Thoracic aorta (tissue), 2 donors: Measurements from ENCODE around the gene CDK3. TPM values are rescaled to one million over a fixed set of nuclear protein-coding genes. Genes with fewer than 3 reads are reported as not detected.

Experiments used
- ATAC-seq: fragments of 150-250 bp; one replicate; pipeline ENCODE4 v1.8.0; 2017; ENCODE audit warnings: low read depth; ENCODE audit not compliant: insufficient number of reproducible peaks, low FRiP score
- DNase-seq: peaks from one replicate; pipeline ENCODE4 v3.0.0-alpha.2; 2020; ENCODE audit warnings: low spot score
- H3K27ac ChIP-seq, 2 donors: fragments of 200-600 bp; sonication (generic); 1 replicate in 1 of 2; 2 replicates in 1 of 2; pipeline ENCODE4 v1.5.1; 2016; ENCODE audit warnings: mild to moderate bottlenecking in 2 of 2, moderate library complexity in 2 of 2
- H3K27me3 ChIP-seq: fragments of 200-600 bp; sonication (generic); replicated peaks from 2 replicates; pipeline ENCODE4 v1.6.0; 2016; ENCODE audit warnings: mild to moderate bottlenecking; ENCODE audit not compliant: insufficient read depth
- H3K36me3 ChIP-seq: fragments of 200-600 bp; sonication (generic); one replicate; pipeline ENCODE4 v1.5.1; 2016
- H3K4me1 ChIP-seq, 2 donors: fragments of 200-600 bp; sonication (generic); 1 replicate in 1 of 2; 2 replicates in 1 of 2; pipeline versions ENCODE4 v1.5.1 to v1.6.0; 2016; ENCODE audit warnings: low read depth in 2 of 2, mild to moderate bottlenecking in 1 of 2; ENCODE audit not compliant: control insufficient read depth in 1 of 2
- H3K4me3 ChIP-seq: fragments of 200-600 bp; sonication (generic); 2 replicates; pipeline ENCODE4 v1.5.1; 2016; ENCODE audit warnings: mild to moderate bottlenecking
- H3K9me3 ChIP-seq: fragments of 200-600 bp; sonication (generic); 2 replicates; pipeline ENCODE4 v1.5.1; 2016
- total RNA-seq, 2 donors: library from RNA; depleted of rRNA; stranded (reverse); fragments of >200 nt; gene quantifications; one replicate each; pipeline versions ENCODE4 v1.1.0 to v1.2.3, GENCODE V29; 2016
- TF ChIP-seq, protein P1 (sequence below): fragments of 200-600 bp; sonication (generic); IDR thresholded peaks from one replicate; pipeline ENCODE4 v1.5.1; 2019; ENCODE audit warnings: antibody characterized with exemption

CDK3 gene
- total RNA-seq, 2 donors from 2014 or later: 3.2 to 4.9 TPM

GRCh38 chr17:75994802-75995370 lies 5.8 kb upstream of the CDK3 start:
- DNase-seq: no peak
- H3K27me3 ChIP-seq: no peaks in the 10 kb centered on the region
- ATAC-seq: no peak

DNA sequence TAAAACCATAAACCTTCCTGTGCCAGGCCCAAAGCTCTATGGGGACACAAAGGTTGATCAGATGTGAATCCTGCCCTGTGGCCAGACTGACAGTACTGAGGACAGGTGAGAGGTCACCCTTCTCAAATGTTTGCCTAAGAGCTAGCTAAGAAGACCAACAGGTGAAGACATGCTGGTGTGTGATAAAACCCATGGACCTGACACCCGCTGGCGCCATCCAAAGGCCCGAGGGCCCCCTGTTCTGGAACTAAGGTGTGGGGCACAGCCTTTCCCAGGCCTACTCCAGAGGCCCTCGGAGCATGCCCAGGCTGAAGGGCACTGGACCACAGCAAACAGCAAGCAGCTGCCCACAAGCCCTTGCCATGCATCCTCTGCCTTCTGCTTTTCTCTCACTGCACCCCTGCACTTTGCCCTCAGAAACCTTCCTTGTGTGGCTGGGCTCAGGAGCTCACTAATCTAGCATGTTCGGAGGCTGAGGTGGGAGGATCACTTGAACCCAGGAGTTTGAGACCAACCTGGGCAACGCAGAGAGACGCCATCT lies 5.2 kb upstream of the CDK3 start:
- Histone ChIP-seq H3K36me3 (peaks cover 10% of the 10 kb centered on the region), H3K27ac (no peak overlapping the region), H3K4me3 (no peak overlapping the region), H3K9me3 (no peaks in the 10 kb centered on the region), H3K27me3 (no peaks in the 10 kb centered on the region), H3K4me1 (no peaks in the 10 kb centered on the region)
- ATAC-seq: no peak
- TF ChIP-seq, protein P1, sequence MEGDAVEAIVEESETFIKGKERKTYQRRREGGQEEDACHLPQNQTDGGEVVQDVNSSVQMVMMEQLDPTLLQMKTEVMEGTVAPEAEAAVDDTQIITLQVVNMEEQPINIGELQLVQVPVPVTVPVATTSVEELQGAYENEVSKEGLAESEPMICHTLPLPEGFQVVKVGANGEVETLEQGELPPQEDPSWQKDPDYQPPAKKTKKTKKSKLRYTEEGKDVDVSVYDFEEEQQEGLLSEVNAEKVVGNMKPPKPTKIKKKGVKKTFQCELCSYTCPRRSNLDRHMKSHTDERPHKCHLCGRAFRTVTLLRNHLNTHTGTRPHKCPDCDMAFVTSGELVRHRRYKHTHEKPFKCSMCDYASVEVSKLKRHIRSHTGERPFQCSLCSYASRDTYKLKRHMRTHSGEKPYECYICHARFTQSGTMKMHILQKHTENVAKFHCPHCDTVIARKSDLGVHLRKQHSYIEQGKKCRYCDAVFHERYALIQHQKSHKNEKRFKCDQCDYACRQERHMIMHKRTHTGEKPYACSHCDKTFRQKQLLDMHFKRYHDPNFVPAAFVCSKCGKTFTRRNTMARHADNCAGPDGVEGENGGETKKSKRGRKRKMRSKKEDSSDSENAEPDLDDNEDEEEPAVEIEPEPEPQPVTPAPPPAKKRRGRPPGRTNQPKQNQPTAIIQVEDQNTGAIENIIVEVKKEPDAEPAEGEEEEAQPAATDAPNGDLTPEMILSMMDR: no peak
- DNase-seq: no peak

More at GRCh38 chr17:75994802-75995370, 5.8 kb upstream of the CDK3 start:
- Histone ChIP-seq H3K4me1 (no peaks in the 10 kb centered on the region), H3K27ac (no peak overlapping the region), H3K4me3 (no peak overlapping the region), H3K9me3 (no peaks in the 10 kb centered on the region), H3K36me3 (peaks cover 10% of the 10 kb centered on the region)
- TF ChIP-seq, protein P1: no peak

- TF ChIP-seq, protein P1: no peak
- DNase-seq: no peak
- no peaks in the 10 kb centered on the region for H3K27me3 ChIP-seq
- no peak overlapping the region for H3K4me3 ChIP-seq
- ATAC-seq: no peak
- H3K9me3 ChIP-seq: no peaks in the 10 kb centered on the region
- H3K27ac ChIP-seq: no peak overlapping the region
- H3K4me1 ChIP-seq: no peaks in the 10 kb centered on the region
- peaks cover 10% of the 10 kb centered on the region for H3K36me3 ChIP-seq
These were observed 3.7 kb upstream of the CDK3 start for GRCh38 chr17:75996665-75997590.

DNA sequence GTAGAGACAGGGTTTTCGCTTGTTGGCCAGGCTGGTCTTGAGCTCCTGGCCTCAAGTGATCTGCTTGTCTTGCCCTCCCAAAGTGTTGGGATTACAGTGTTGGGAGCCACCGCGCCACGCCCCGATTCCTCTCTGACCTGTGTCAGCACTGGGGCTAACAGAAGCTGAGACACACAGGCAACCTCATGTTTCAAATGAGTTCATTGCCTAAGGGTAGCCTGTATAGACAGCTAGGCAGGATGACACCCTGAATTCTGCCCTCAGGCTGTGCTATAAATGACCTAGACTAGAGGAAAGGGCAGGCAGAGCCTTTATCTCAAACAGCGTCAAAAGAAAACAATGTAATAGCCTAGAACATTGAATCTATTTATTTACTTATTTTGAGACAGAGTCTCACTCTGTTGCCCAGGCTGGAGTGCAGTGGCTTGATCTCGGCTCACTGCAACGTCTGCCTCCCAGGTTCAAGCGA lies 2.3 kb upstream of the CDK3 start:
- H3K9me3 ChIP-seq: no peaks in the 10 kb centered on the region
- H3K27me3 ChIP-seq: no peaks in the 10 kb centered on the region
- TF ChIP-seq, protein P1: no peak
- H3K36me3 ChIP-seq: peaks cover 6% of the 10 kb centered on the region
- H3K4me3 ChIP-seq: no peak overlapping the region
- no peak overlapping the region for H3K27ac ChIP-seq
- DNase-seq (no peak), ATAC-seq (no peak)
- no peaks in the 10 kb centered on the region for H3K4me1 ChIP-seq
